GM21423 (cell line): ENCODE results near the gene MICA.
"Not testable (repeated sequence)": the region's sequence is repeated elsewhere in the genome, so short reads cannot be mapped to it uniquely, and the experiment has no call there.

Experiments
- ATAC-seq: cut with Tn5 transposase; IDR thresholded peaks from one replicate; pipeline ENCODE4 v1.9.1; 2021; ENCODE audit warnings: mild to moderate bottlenecking, moderate library complexity; ENCODE audit not compliant: unreplicated experiment

The MICA gene

GRCh38 chr6:31403283-31404060 is at the start of gene MICA:
MICA (plus strand) TSS chr6:31403595; CDS start chr6:31403633, 38 bp downstream.
- peak; percentile 44 for ATAC-seq

- ATAC-seq = no peak
These were observed 49.1 kb upstream of the MICA start for GRCh38 chr6:31354158-31354863.

DNA sequence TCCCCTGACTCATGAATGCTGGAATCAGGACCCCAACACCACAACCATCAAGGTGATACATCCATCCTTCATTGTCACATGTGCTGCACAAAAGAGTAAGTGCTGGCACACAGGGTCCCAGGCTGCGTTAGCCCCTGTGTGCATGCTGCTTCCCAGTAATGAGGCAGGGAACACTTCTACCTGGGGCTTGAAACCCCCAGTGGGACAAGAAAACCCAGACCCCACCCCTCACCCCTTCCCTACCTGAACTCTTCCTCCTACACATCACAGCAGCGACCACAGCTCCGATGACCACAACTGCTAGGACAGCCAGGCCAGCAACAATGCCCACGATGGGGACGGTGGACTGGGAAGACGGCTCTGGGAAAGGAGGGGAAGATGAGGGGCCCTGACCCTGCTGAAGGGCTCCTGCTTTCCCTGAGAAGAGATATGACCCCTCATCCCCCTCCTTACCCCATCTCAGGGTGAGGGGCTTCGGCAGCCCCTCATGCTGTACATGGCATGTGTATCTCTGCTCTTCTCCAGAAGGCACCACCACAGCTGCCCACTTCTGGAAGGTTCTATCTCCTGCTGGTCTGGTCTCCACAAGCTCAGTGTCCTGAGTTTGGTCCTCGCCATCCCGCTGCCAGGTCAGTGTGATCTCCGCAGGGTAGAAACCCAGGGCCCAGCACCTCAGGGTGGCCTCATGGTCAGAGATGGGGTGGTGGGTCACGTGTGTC is 48.4 kb upstream of the MICA start:
- no peak for ATAC-seq

GRCh38 chr6:31355583-31355948 is 47.8 kb upstream of the MICA start:
- ATAC-seq = no peak

- ATAC-seq = no peak
These were observed 47.0 kb upstream of the MICA start for GRCh38 chr6:31356216-31356945.

DNA sequence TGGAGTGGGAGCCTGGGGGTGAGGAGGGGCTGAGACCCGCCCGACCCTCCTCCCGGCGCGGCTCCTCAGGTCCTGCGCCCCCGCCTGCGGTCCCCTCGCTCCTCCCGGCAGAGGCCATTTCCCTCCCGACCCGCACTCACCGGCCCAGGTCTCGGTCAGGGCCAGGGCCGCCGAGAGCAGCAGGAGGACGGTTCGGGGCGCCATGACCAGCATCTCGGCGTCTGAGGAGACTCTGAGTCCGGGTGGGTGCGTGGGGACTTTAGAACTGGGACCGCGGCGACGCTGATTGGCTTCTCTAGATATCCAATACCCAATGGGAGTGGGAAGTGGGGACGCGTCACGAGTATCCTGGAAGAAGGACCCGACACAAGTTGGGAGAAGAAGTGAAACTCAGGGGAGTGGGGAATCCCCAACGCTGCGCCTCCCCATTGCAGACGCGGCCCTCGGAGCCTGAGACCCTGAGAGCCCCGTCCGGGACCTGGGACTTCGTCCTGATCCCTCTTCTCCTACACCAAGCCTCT is 46.4 kb upstream of the MICA start, which contains the start of gene HLA-B:
Gene HLA-B (minus strand): TSS at position 234 of the 521 bp plus-strand sequence. CDS start 21 bp downstream, at position 213.
- peak; percentile 71 for ATAC-seq

DNA sequence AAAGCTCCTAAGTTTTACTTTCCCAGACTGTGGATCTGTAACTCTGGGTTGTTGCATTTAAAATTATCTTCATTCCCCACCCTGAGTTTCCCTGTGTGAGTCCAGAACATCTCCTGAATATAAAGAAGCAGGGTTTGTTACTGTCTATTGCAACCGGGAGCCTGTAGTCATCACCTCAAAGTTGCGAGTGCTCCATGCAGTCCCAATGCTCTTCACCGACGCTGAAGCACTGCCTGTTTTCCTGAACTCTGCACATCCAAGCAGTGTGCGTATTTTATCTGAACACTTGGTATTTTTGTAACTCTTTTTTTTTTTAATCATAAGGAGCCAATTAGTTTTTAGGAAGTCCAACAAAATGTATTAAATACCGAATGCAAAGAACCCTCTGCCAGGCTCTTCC is 45.5 kb upstream of the MICA start:
- no peak for ATAC-seq

- ATAC-seq = no peak
These were observed 45.1 kb upstream of the MICA start for GRCh38 chr6:31358302-31358701.

- ATAC-seq = no peak
These were observed 43.8 kb upstream of the MICA start for GRCh38 chr6:31359581-31359980.

GRCh38 chr6:31362751-31363150 is 40.6 kb upstream of the MICA start:
- ATAC-seq = no peak

DNA sequence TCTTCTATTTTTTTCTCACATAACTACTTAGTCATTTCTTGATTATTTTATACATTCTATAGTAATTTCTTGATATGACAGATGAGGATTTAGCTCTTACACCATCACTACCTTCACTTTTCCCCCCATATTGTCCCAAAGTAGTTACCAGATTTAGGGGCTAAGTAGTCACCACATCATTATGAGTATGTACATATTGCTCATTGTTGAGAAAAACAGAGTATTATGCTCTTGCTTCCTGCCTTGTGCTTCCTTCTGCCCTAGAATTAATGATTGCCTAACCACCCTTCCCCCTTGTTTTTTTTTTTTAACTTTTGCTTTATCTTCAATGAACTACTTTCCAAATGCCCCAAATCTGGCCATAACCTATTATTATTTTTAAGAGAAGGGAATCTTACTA is 39.6 kb upstream of the MICA start:
- ATAC-seq = no peak

- ATAC-seq = no peak
These were observed 37.5 kb upstream of the MICA start for GRCh38 chr6:31365864-31366263.

- peak; percentile 85 for ATAC-seq
These were observed 36.5 kb upstream of the MICA start for GRCh38 chr6:31366693-31367470.

GRCh38 chr6:31368461-31368860 is 34.9 kb upstream of the MICA start:
- no peak for ATAC-seq

- ATAC-seq = not testable (repeated sequence)
These were observed 29.3 kb upstream of the MICA start for GRCh38 chr6:31374118-31374517.

GRCh38 chr6:31375699-31376098 is 27.7 kb upstream of the MICA start:
- no peak for ATAC-seq

- ATAC-seq = no peak
These were observed 26.4 kb upstream of the MICA start for GRCh38 chr6:31377029-31377428.

GRCh38 chr6:31378062-31378720 is 25.2 kb upstream of the MICA start:
- no peak for ATAC-seq

- no peak for ATAC-seq
These were observed 24.7 kb upstream of the MICA start for GRCh38 chr6:31378721-31379103.
